ENCODE data around the gene LEUTX. TPM values are rescaled to one million over a fixed set of nuclear protein-coding genes. Genes with fewer than 3 reads are reported as not detected.
"Not testable (repeated sequence)": the region's sequence is repeated elsewhere in the genome, so short reads cannot be mapped to it uniquely, and the experiment has no call there.

Gene LEUTX
- total RNA-seq, 1 donor from 2014 or later, result not detected

GRCh38 chr19:39807846-39808364 lies 29.3 kb downstream of the LEUTX start:
- Mint-ChIP-seq H3K4me3 (no peak overlapping the region), H3K9me3 (no peaks in the 10 kb centered on the region), H3K4me1 (no peaks in the 10 kb centered on the region), H3K27ac (no peak overlapping the region), H3K27me3 (peaks cover 18% of the 10 kb centered on the region), H3K36me3 (ENCODE audit: low read depth) (no peaks in the 10 kb centered on the region)
- ChIA-PET POLR2A (no interaction called here), CTCF (no interaction called here)
- DNase-seq (no peak), ATAC-seq (ENCODE audit: low read depth) (no peak)
- intact Hi-C loops (cut with micrococcal nuclease), result no loop called here
- no peak for TF ChIP-seq CTCF (IDR thresholded peaks at IDR 0.05)

GRCh38 chr19:39808688-39809087 lies 30.0 kb downstream of the LEUTX start:
- ChIA-PET POLR2A (interaction anchor here (0.6 kb wide), 1 partner anchor 37 kb away, joined by 3 read pairs; no protein-coding TSS in a partner anchor), CTCF (interaction anchor here (1.1 kb wide), 1 partner anchor 16 kb away, joined by 3 read pairs; no protein-coding TSS in a partner anchor)
- H3K27me3 Mint-ChIP-seq, result peaks cover 13% of the 10 kb centered on the region
- H3K27ac Mint-ChIP-seq; H3K9me3 Mint-ChIP-seq; DNase-seq; intact Hi-C loops (cut with micrococcal nuclease); H3K4me3 Mint-ChIP-seq; H3K4me1 Mint-ChIP-seq; H3K36me3 Mint-ChIP-seq (ENCODE audit: low read depth); ATAC-seq (ENCODE audit: low read depth): not testable (repeated sequence)

- DNase-seq, result no peak
- H3K4me1 Mint-ChIP-seq, result no peaks in the 10 kb centered on the region
- no peak for ATAC-seq (ENCODE audit: low read depth)
- no peak for TF ChIP-seq CTCF (IDR thresholded peaks at IDR 0.05)
- ChIA-PET CTCF (interaction anchor here (1.1 kb wide), 1 partner anchor 17 kb away, joined by 3 read pairs; no protein-coding TSS in a partner anchor), POLR2A (no interaction called here)
- peaks cover 1% of the 10 kb centered on the region for H3K36me3 Mint-ChIP-seq (ENCODE audit: low read depth)
- H3K27me3 Mint-ChIP-seq, result peaks cover 8% of the 10 kb centered on the region
- intact Hi-C loops (cut with micrococcal nuclease), result no loop called here
- H3K27ac Mint-ChIP-seq, result no peak overlapping the region
- H3K9me3 Mint-ChIP-seq, result no peaks in the 10 kb centered on the region
- H3K4me3 Mint-ChIP-seq, result no peak overlapping the region
These were observed 30.7 kb downstream of the LEUTX start for GRCh38 chr19:39809368-39809767.

- ATAC-seq (ENCODE audit: low read depth), result no peak
- no peak for DNase-seq
- H3K27me3 Mint-ChIP-seq, result peaks cover 3% of the 10 kb centered on the region
- no peaks in the 10 kb centered on the region for H3K9me3 Mint-ChIP-seq
- no peaks in the 10 kb centered on the region for H3K4me1 Mint-ChIP-seq
- ChIA-PET CTCF (no interaction called here), POLR2A (no interaction called here)
- H3K36me3 Mint-ChIP-seq (ENCODE audit: low read depth), result peaks cover 1% of the 10 kb centered on the region
- H3K4me3 Mint-ChIP-seq, result no peak overlapping the region
- TF ChIP-seq CTCF (IDR thresholded peaks at IDR 0.05), result no peak
- intact Hi-C loops (cut with micrococcal nuclease), result no loop called here
- no peak overlapping the region for H3K27ac Mint-ChIP-seq
These were observed 31.8 kb downstream of the LEUTX start for GRCh38 chr19:39810424-39810823.

- ChIA-PET CTCF (no interaction called here), POLR2A (no interaction called here)
- peaks cover 4% of the 10 kb centered on the region for H3K36me3 Mint-ChIP-seq (ENCODE audit: low read depth)
- DNase-seq (no peak), ATAC-seq (ENCODE audit: low read depth) (no peak)
- intact Hi-C loops (cut with micrococcal nuclease), result no loop called here
- no peaks in the 10 kb centered on the region for H3K4me1 Mint-ChIP-seq
- no peak overlapping the region for H3K27ac Mint-ChIP-seq
- peaks cover under 1% of the 10 kb centered on the region for H3K27me3 Mint-ChIP-seq
- no peak for TF ChIP-seq CTCF (IDR thresholded peaks at IDR 0.05)
- no peak overlapping the region for H3K4me3 Mint-ChIP-seq
- no peaks in the 10 kb centered on the region for H3K9me3 Mint-ChIP-seq
These were observed 32.4 kb downstream of the LEUTX start for GRCh38 chr19:39811064-39811463.

Data from activated B cell treated with CpG ODN at 0.5 μM for 24 hours (primary cell).